SK-N-SH (cell line): ENCODE data around the gene GIPC2. TPM values are rescaled to one million over a fixed set of nuclear protein-coding genes. Genes with fewer than 3 reads are reported as not detected.

Experiments used
- CTCF ChIA-PET: fragments of 300-600, 350-600 bp; formaldehyde crosslinking; extraction: SDS; loops from one replicate; lab custom pipeline; 2021; lab: Yijun Ruan, JAX
- POLR2A ChIA-PET: fragments of 350-600 bp; sonication (Branson Sonifier 250); formaldehyde crosslinking; extraction: SDS; loops from one replicate; lab custom pipeline; 2020; ENCODE audit warnings: antibody characterized with exemption, inconsistent platforms; lab: Yijun Ruan, JAX
- DNase-seq: peaks from one replicate; pipeline ENCODE4 v3.0.0; 2012
- H2AFZ ChIP-seq: fragments of 200-600 bp; sonication (generic); 2 replicates; pipeline ENCODE4 v1.8.1; 2016; ENCODE audit warnings: antibody characterized with exemption, mild to moderate bottlenecking, low read depth
- H3F3A ChIP-seq: fragments of 200-600 bp; sonication (generic); replicated peaks from 2 replicates; pipeline ENCODE3; 2016; ENCODE audit warnings: antibody characterized with exemption, mild to moderate bottlenecking; ENCODE audit not compliant: insufficient read depth
- H3K27ac ChIP-seq, 2 experiments: fragments of 200-500 bp in 1 of 2; fragments of 200-600 bp in 1 of 2; sonication (Bioruptor generic) in 1 of 2; sonication (generic), shearing (Covaris generic) in 1 of 2; 2 replicates each; pipeline versions ENCODE4 v1.5.1 to v1.6.1; 2014 to 2016; ENCODE audit warnings: low read depth in 2 of 2, inconsistent platforms in 1 of 2, low read length in 1 of 2, mild to moderate bottlenecking in 1 of 2, mixed read lengths in 1 of 2
- H3K27me3 ChIP-seq: fragments of 200-600 bp; sonication (generic), shearing (Covaris generic); 2 replicates; pipeline ENCODE4 v1.6.1; 2016; ENCODE audit warnings: mixed run types; ENCODE audit not compliant: insufficient read depth
- H3K36me3 ChIP-seq, 2 experiments: fragments of 200-500 bp in 1 of 2; fragments of 200-600 bp in 1 of 2; sonication (Bioruptor generic) in 1 of 2; sonication (generic) in 1 of 2; replicated peaks in 1 of 2; 2 replicates each; pipeline versions ENCODE3 to v1.5.1; 2014 to 2016; ENCODE audit warnings: low read length in 1 of 2, mild to moderate bottlenecking in 1 of 2; ENCODE audit not compliant: insufficient read depth in 2 of 2, control insufficient read depth in 1 of 2
- H3K4me1 ChIP-seq, 2 experiments: fragments of 200-500 bp in 1 of 2; fragments of 200-600 bp in 1 of 2; sonication (Bioruptor generic) in 1 of 2; sonication (generic), shearing (Covaris generic) in 1 of 2; 2 replicates each; pipeline versions ENCODE4 v1.5.1 to v1.6.1; 2014 to 2016; ENCODE audit warnings: low read depth in 1 of 2, low read length in 1 of 2, mixed run types in 1 of 2; ENCODE audit not compliant: insufficient read depth in 2 of 2, control insufficient read depth in 1 of 2
- H3K4me2 ChIP-seq: fragments of 200-600 bp; sonication (generic), shearing (Covaris generic); 2 replicates; pipeline ENCODE4 v1.6.1; 2017; ENCODE audit warnings: mixed run types
- H3K4me3 ChIP-seq, 2 experiments: fragments of 200-500 bp in 1 of 2; fragments of 200-600 bp in 1 of 2; sonication (Bioruptor generic) in 1 of 2; sonication (generic), shearing (Covaris generic) in 1 of 2; 2 replicates each; pipeline versions ENCODE4 v1.5.1 to v1.8.1; 2014 to 2016; ENCODE audit warnings: low read depth in 2 of 2, inconsistent platforms in 1 of 2, low read length in 1 of 2, mild to moderate bottlenecking in 1 of 2, mixed read lengths in 1 of 2, moderate library complexity in 1 of 2
- H3K79me2 ChIP-seq: fragments of 200-600 bp; sonication (generic); 2 replicates; pipeline ENCODE4 v1.8.1; 2017; ENCODE audit warnings: mild to moderate bottlenecking; ENCODE audit not compliant: insufficient read depth
- H3K9ac ChIP-seq: fragments of 200-600 bp; sonication (generic); 2 replicates; pipeline ENCODE4 v1.6.1; 2017; ENCODE audit warnings: mixed run types
- H3K9me2 ChIP-seq: fragments of 200-600 bp; sonication (generic); 2 replicates; pipeline ENCODE4 v1.6.1; 2017; ENCODE audit warnings: mixed run types
- H3K9me3 ChIP-seq: fragments of 200-600 bp; sonication (generic); 2 replicates; pipeline ENCODE4 v1.6.1; 2017; ENCODE audit warnings: mixed run types, mild to moderate bottlenecking, moderate library complexity
- H4K20me1 ChIP-seq: fragments of 200-600 bp; sonication (generic); 2 replicates; pipeline ENCODE4 v1.6.1; 2017; ENCODE audit warnings: mild to moderate bottlenecking, mixed run types; ENCODE audit not compliant: insufficient read depth
- CTCF ChIP-seq: fragments of 200-600 bp; sonication (generic); IDR thresholded peaks from 2 replicates; pipeline ENCODE4 v1.6.1; 2017; ENCODE audit warnings: antibody characterized with exemption, mild to moderate bottlenecking, moderate library complexity
- ELF1 ChIP-seq: IDR thresholded peaks from 2 replicates; pipeline ENCODE4 v1.4.0; 2012
- EP300 ChIP-seq, 2 experiments: IDR thresholded peaks; 2 replicates each; pipeline versions ENCODE4 v1.4.0 to v1.6.1; 2012; ENCODE audit warnings: borderline replicate concordance in 1 of 2, low read depth in 1 of 2, low read length in 1 of 2
- EZH2phosphoT487 ChIP-seq: fragments of 200-600 bp; sonication (generic); IDR thresholded peaks from 2 replicates; pipeline ENCODE4 v1.6.1; 2017; ENCODE audit warnings: low read depth, mixed run types, mild to moderate bottlenecking, antibody characterized with exemption, moderate library complexity, borderline replicate concordance
- FOSL2 ChIP-seq: IDR thresholded peaks from 2 replicates; pipeline ENCODE4 v1.4.0; 2012; ENCODE audit warnings: low read depth, mild to moderate bottlenecking, moderate library complexity, borderline replicate concordance
- FOXM1 ChIP-seq: IDR thresholded peaks from 2 replicates; pipeline ENCODE4 v1.4.0; 2012; ENCODE audit warnings: low read depth, mild to moderate bottlenecking
- IRF3 ChIP-seq: fragments of 150-350 bp; IDR thresholded peaks from 2 replicates; pipeline ENCODE4 v1.6.1; 2016; ENCODE audit warnings: mild to moderate bottlenecking, low read depth, low read length
- JUND ChIP-seq: IDR thresholded peaks from 2 replicates; pipeline ENCODE4 v1.4.0; 2012
- MAX ChIP-seq: IDR thresholded peaks from 2 replicates; pipeline ENCODE4 v1.4.0; 2012; ENCODE audit warnings: low read depth
- MXI1 ChIP-seq: IDR thresholded peaks from 2 replicates; pipeline ENCODE4 v1.6.1; 2012; ENCODE audit warnings: mild to moderate bottlenecking, low read depth, low read length, improper control_type of control experiment
- NFIC ChIP-seq: IDR thresholded peaks from 2 replicates; pipeline ENCODE4 v1.4.0; 2012; ENCODE audit warnings: borderline replicate concordance
- RFX5 ChIP-seq: IDR thresholded peaks from 2 replicates; pipeline ENCODE4 v1.6.1; 2012; ENCODE audit warnings: mild to moderate bottlenecking, improper control_type of control experiment, low read length
- RXRA ChIP-seq: IDR thresholded peaks from 2 replicates; pipeline ENCODE4 v1.4.0; 2012; ENCODE audit warnings: low read depth, mild to moderate bottlenecking, borderline replicate concordance
- SIN3A ChIP-seq: IDR thresholded peaks from 2 replicates; pipeline ENCODE4 v1.6.1; 2012; ENCODE audit warnings: low read depth, mild to moderate bottlenecking, low read length, moderate library complexity, borderline replicate concordance
- TEAD4 ChIP-seq: IDR thresholded peaks from 2 replicates; pipeline ENCODE4 v1.4.0; 2012; ENCODE audit warnings: mild to moderate bottlenecking, borderline replicate concordance; ENCODE audit not compliant: insufficient read depth
- YY1 ChIP-seq: IDR thresholded peaks from 2 replicates; pipeline ENCODE4 v1.4.0; 2012; ENCODE audit warnings: low read depth, mild to moderate bottlenecking
- WGBS: methylation state at CpG from one replicate; pipeline ENCODE4 v1.1.6; 2017; ENCODE audit warnings: low lambda C conversion rate; 5-methylcytosine and 5-hydroxymethylcytosine counted together
- polyA plus RNA-seq, 3 experiments: library from polyadenylated mRNA; depleted of rRNA; stranded (reverse); fragments of >200 nt; gene quantifications; 2 replicates each; pipeline ENCODE4 v1.2.3, GENCODE V29; 2012

GIPC2 gene
- polyA plus RNA-seq, 1 of the 3 experiments (the other 2 are of a cell fraction), result 0.02 TPM

- Histone ChIP-seq H3K9me3 (no peaks in the 10 kb centered on the region; the same call in 1 of the 2 replicates), H4K20me1 (no peaks in the 10 kb centered on the region), H3K9me2 (no peaks in the 10 kb centered on the region), H2AFZ (no peak overlapping the region), H3K27me3 (no peaks in the 10 kb centered on the region), H3K4me1 (peaks cover 0 to 19% of the 10 kb centered on the region in 2 experiments; a peak in 1 of 4 replicates), H3K9ac (no peak overlapping the region), H3K36me3 (no peaks in the 10 kb centered on the region), H3K79me2 (no peaks in the 10 kb centered on the region), H3F3A (peaks cover 21% of the 10 kb centered on the region), H3K4me3 (no peak overlapping the region), H3K4me2 (no peak overlapping the region), H3K27ac (no peak overlapping the region)
- no peak for DNase-seq
- no peak for TF ChIP-seq MXI1
- TF ChIP-seq NFIC, result no peak
- no peak for TF ChIP-seq FOXM1
- no peak for TF ChIP-seq RFX5
- TF ChIP-seq TEAD4, result no peak
- no peak for TF ChIP-seq RXRA
- no peak for TF ChIP-seq MAX
- TF ChIP-seq SIN3A, result no peak
- TF ChIP-seq CTCF, result no peak
- no peak for TF ChIP-seq EP300 (IDR thresholded peaks at IDR 0.05; ENCODE audit: borderline replicate concordance in 1 of 2, low read depth in 1 of 2, low read length in 1 of 2)
- no peak for TF ChIP-seq YY1
- TF ChIP-seq IRF3, result no peak
- TF ChIP-seq FOSL2, result no peak
- TF ChIP-seq ELF1, result no peak
- 90% methylated on average over 3 of the region's 3 CpGs for WGBS
- ChIA-PET CTCF (no interaction called here), POLR2A (no interaction called here)
Observed at GRCh38 chr1:78091886-78092285, 46.1 kb downstream of the GIPC2 start.

GRCh38 chr1:78092643-78093042 is 46.9 kb downstream of the GIPC2 start:
- Histone ChIP-seq H3K4me1 (peaks cover 0 to 19% of the 10 kb centered on the region in 2 experiments; a peak in 1 of 4 replicates), H3K9ac (no peak overlapping the region), H3K4me3 (no peak overlapping the region), H3K36me3 (no peaks in the 10 kb centered on the region), H3K79me2 (no peaks in the 10 kb centered on the region), H3K27ac (peak overlapping the region in 1 of 2 experiments; percentile 4; a peak in 1 of 4 replicates), H3K4me2 (no peak overlapping the region), H2AFZ (0 out of 2 replicates have a peak overlapping the region, but pooled peaks have one; percentile 22), H3F3A (peaks cover 22% of the 10 kb centered on the region), H3K27me3 (no peaks in the 10 kb centered on the region), H4K20me1 (no peaks in the 10 kb centered on the region), H3K9me3 (no peaks in the 10 kb centered on the region), H3K9me2 (no peaks in the 10 kb centered on the region)
- ChIA-PET POLR2A (no interaction called here), CTCF (interaction anchor here (2.1 kb wide), 1 partner anchor 22 kb away, joined by 9 read pairs; no protein-coding TSS in a partner anchor)
- peak; percentile 35; the same call in 1 of the 2 replicates for TF ChIP-seq FOSL2
- peak; percentile 40; the same call in 1 of the 2 replicates for TF ChIP-seq JUND
- TF ChIP-seq NFIC, result no peak
- TF ChIP-seq EZH2phosphoT487, result no peak
- 56% methylated on average over 1 of the region's 1 CpG for WGBS
- DNase-seq, result no peak
